ENCODE results near the gene JTB. TPM values are rescaled to one million over a fixed set of nuclear protein-coding genes. Genes with fewer than 3 reads are reported as not detected.
"Not testable (repeated sequence)": the region's sequence is repeated elsewhere in the genome, so short reads cannot be mapped to it uniquely, and the experiment has no call there.

Gene JTB
- total and polyA plus RNA-seq, 5 donors, result 92.1 to 143 (median 107) TPM

- Histone ChIP-seq H3K4me1 (ENCODE audit: control insufficient read depth, insufficient read depth, low read length) (no peaks in the 10 kb centered on the region), H3K9me3 (ENCODE audit: control insufficient read depth, low read length) (no peaks in the 10 kb centered on the region), H3K27me3 (ENCODE audit: control insufficient read depth, insufficient read depth) (no peaks in the 10 kb centered on the region), H3K27ac (ENCODE audit: low read length) (no peak overlapping the region), H3K4me3 (ENCODE audit: low read length) (no peak overlapping the region)
- intact Hi-C loops (cut with DNase I), result no loop called here
- DNase-seq (no peak), ATAC-seq (no peak)
- WGBS, result 72% methylated on average over 3 of the region's 3 CpGs
Measured at GRCh38 chr1:153995202-153995601, 17.7 kb upstream of the JTB start.

- no peak for DNase-seq
- H3K27ac ChIP-seq (ENCODE audit: low read length), result no peak overlapping the region
- H3K4me1 ChIP-seq (ENCODE audit: control insufficient read depth, insufficient read depth, low read length), result no peaks in the 10 kb centered on the region
- no peak for ATAC-seq
- H3K27me3 ChIP-seq (ENCODE audit: control insufficient read depth, insufficient read depth), result no peaks in the 10 kb centered on the region
- peak overlapping the region; percentile 71 for H3K4me3 ChIP-seq (ENCODE audit: low read length)
- no peaks in the 10 kb centered on the region for H3K9me3 ChIP-seq (ENCODE audit: control insufficient read depth, low read length)
- WGBS, result 89% methylated on average over 2 of the region's 2 CpGs
- intact Hi-C loops (cut with DNase I), result no loop called here
Measured at GRCh38 chr1:153991806-153992205, 14.3 kb upstream of the JTB start.

- Histone ChIP-seq H3K4me1 (ENCODE audit: control insufficient read depth, insufficient read depth, low read length) (no peaks in the 10 kb centered on the region), H3K27ac (ENCODE audit: low read length) (peak overlapping the region; percentile 96), H3K27me3 (ENCODE audit: control insufficient read depth, insufficient read depth) (no peaks in the 10 kb centered on the region), H3K9me3 (ENCODE audit: control insufficient read depth, low read length) (no peaks in the 10 kb centered on the region), H3K4me3 (ENCODE audit: low read length) (peak overlapping the region; percentile 71)
- intact Hi-C loops (cut with DNase I), result no loop called here
- DNase-seq, result no peak
- WGBS, result 8% methylated on average over 9 of the region's 9 CpGs
- ATAC-seq, result no peak
Measured at GRCh38 chr1:153991151-153991630, 13.7 kb upstream of the JTB start.

- peak within 1 kb of the TSS; percentile 96 for H3K27ac ChIP-seq (ENCODE audit: low read length)
- no peaks in the 10 kb centered on the region for H3K27me3 ChIP-seq (ENCODE audit: control insufficient read depth, insufficient read depth)
- WGBS, result under 1% methylated on average over 36 of the region's 36 CpGs
- intact Hi-C loops (cut with DNase I), result no loop called here
- H3K4me3 ChIP-seq (ENCODE audit: low read length), result peak within 1 kb of the TSS; percentile 71
- peak; percentile 90 to 93 (median 91) for DNase-seq
- no peaks in the 10 kb centered on the region for H3K9me3 ChIP-seq (ENCODE audit: control insufficient read depth, low read length)
- no peaks in the 10 kb centered on the region for H3K4me1 ChIP-seq (ENCODE audit: control insufficient read depth, insufficient read depth, low read length)
- ATAC-seq, result peak; percentile 81 to 85
Measured at GRCh38 chr1:153990468-153991150, 13.1 kb upstream of the JTB start, which contains the start of gene RPS27. Gene RPS27, plus strand, starts transcription at chr1:153990762. Its CDS starts 35 bp downstream, at chr1:153990797.

- Histone ChIP-seq H3K27me3 (ENCODE audit: control insufficient read depth, insufficient read depth) (no peaks in the 10 kb centered on the region), H3K9me3 (ENCODE audit: control insufficient read depth, low read length) (no peaks in the 10 kb centered on the region), H3K4me3 (ENCODE audit: low read length) (no peak overlapping the region), H3K27ac (ENCODE audit: low read length) (no peak overlapping the region), H3K4me1 (ENCODE audit: control insufficient read depth, insufficient read depth, low read length) (peaks cover 3% of the 10 kb centered on the region)
- intact Hi-C loops (cut with DNase I), result loop anchor here (2.0 to 10.0 kb wide), 5 partner anchors 190 to 313 kb away; partner anchors contain the start of genes NPR1 (in 4 of the 4) and ILF2 (in 2 of the 4)
- ATAC-seq (no peak), DNase-seq (no peak)
- 90% methylated on average over 8 of the region's 8 CpGs for WGBS
Measured at GRCh38 chr1:153987621-153988020, 10.1 kb upstream of the JTB start.

GRCh38 chr1:153985941-153986761 is 8.7 kb upstream of the JTB start, which contains the start of gene RAB13:
Gene RAB13, minus strand, starts transcription at chr1:153986339. Its CDS starts 103 bp downstream, at chr1:153986236.
- 2% methylated on average over 32 of the region's 32 CpGs for whole genome bisulfite sequencing
- Histone ChIP-seq H3K4me1 (ENCODE audit: control insufficient read depth, insufficient read depth, low read length) (peaks cover 3% of the 10 kb centered on the region), H3K27me3 (ENCODE audit: control insufficient read depth, insufficient read depth) (no peaks in the 10 kb centered on the region), H3K27ac (ENCODE audit: low read length) (peak within 1 kb of the TSS; percentile 98), H3K9me3 (ENCODE audit: control insufficient read depth, low read length) (no peaks in the 10 kb centered on the region), H3K4me3 (ENCODE audit: low read length) (peak within 1 kb of the TSS; percentile 60)
- DNase-seq (peak; percentile 92 to 96 (median 94)), ATAC-seq (peak; percentile 90 to 92)
- intact Hi-C loops (cut with DNase I), result loop anchor here (2.0 to 10.0 kb wide), 5 partner anchors 189 to 311 kb away; partner anchors contain the start of genes NPR1 (in 4 of the 4) and ILF2 (in 2 of the 4)

GRCh38 chr1:153985341-153985912 is 8.0 kb upstream of the JTB start:
- Histone ChIP-seq H3K27me3 (ENCODE audit: control insufficient read depth, insufficient read depth) (no peaks in the 10 kb centered on the region), H3K27ac (ENCODE audit: low read length) (peak overlapping the region; percentile 65), H3K4me1 (ENCODE audit: control insufficient read depth, insufficient read depth, low read length) (peaks cover 3% of the 10 kb centered on the region), H3K4me3 (ENCODE audit: low read length) (peak overlapping the region; percentile 60), H3K9me3 (ENCODE audit: control insufficient read depth, low read length) (no peaks in the 10 kb centered on the region)
- ATAC-seq (peak; percentile 17 to 31), DNase-seq (peak in 2 of 3 donors; percentile 68 to 72)
- intact Hi-C loops (cut with DNase I), result loop anchor here (5.0 to 10.0 kb wide), 4 partner anchors 188 to 311 kb away; partner anchors contain the start of genes NPR1 (in 4 of the 4) and ILF2 (in 2 of the 4)
- WGBS, result 10% methylated on average over 7 of the region's 7 CpGs

- intact Hi-C loops (cut with DNase I), result loop anchor here in 3 of 4 donors (10.0 kb wide), 2 partner anchors 190 to 310 kb away; partner anchors contain the start of genes ILF2 (in 2 of the 3) and NPR1 (in 2 of the 3)
- ATAC-seq (no peak), DNase-seq (no peak)
- Histone ChIP-seq H3K9me3 (ENCODE audit: control insufficient read depth, low read length) (no peaks in the 10 kb centered on the region), H3K4me3 (ENCODE audit: low read length) (no peak overlapping the region), H3K4me1 (ENCODE audit: control insufficient read depth, insufficient read depth, low read length) (peaks cover 3% of the 10 kb centered on the region), H3K27me3 (ENCODE audit: control insufficient read depth, insufficient read depth) (no peaks in the 10 kb centered on the region), H3K27ac (ENCODE audit: low read length) (peak overlapping the region; percentile 9)
- WGBS, result 49% methylated on average over 6 of the region's 6 CpGs
Measured at GRCh38 chr1:153984123-153984894, 6.8 kb upstream of the JTB start.

- DNase-seq; H3K27me3 ChIP-seq (ENCODE audit: control insufficient read depth, insufficient read depth); ATAC-seq; H3K9me3 ChIP-seq (ENCODE audit: control insufficient read depth, low read length); H3K4me1 ChIP-seq (ENCODE audit: control insufficient read depth, insufficient read depth, low read length); H3K4me3 ChIP-seq (ENCODE audit: low read length); H3K27ac ChIP-seq (ENCODE audit: low read length): not testable (repeated sequence)
- intact Hi-C loops (cut with DNase I), result loop anchor here in 3 of 4 donors (10.0 kb wide), 2 partner anchors 187 to 307 kb away; partner anchors contain the start of genes ILF2 (in 2 of the 3) and NPR1 (in 2 of the 3)
- WGBS, result 78% methylated on average over 2 of the region's 2 CpGs
Measured at GRCh38 chr1:153981735-153982134, 4.3 kb upstream of the JTB start.

- ATAC-seq; intact Hi-C loops (cut with DNase I); H3K9me3 ChIP-seq (ENCODE audit: control insufficient read depth, low read length); H3K4me3 ChIP-seq (ENCODE audit: low read length); H3K27me3 ChIP-seq (ENCODE audit: control insufficient read depth, insufficient read depth); DNase-seq; H3K27ac ChIP-seq (ENCODE audit: low read length); H3K4me1 ChIP-seq (ENCODE audit: control insufficient read depth, insufficient read depth, low read length): not testable (repeated sequence)
- WGBS, result 92% methylated on average over 12 of the region's 12 CpGs
Measured at GRCh38 chr1:153979091-153979490, 1.6 kb upstream of the JTB start.

Data from right cardiac atrium (tissue), 5 donors.